Hepatocyte (in vitro differentiated cells): Measurements from ENCODE around the gene CLEC3B.

Experiments
- CTCF ChIP-seq: fragments of 200-600 bp; sonication (generic); IDR thresholded peaks from 2 replicates; pipeline ENCODE4 v1.5.1; 2016; ENCODE audit warnings: antibody characterized with exemption, mild to moderate bottlenecking; ENCODE audit not compliant: poor library complexity
- EZH2 ChIP-seq: fragments of 200-600 bp; sonication (generic); IDR thresholded peaks from 2 replicates; pipeline ENCODE4 v1.6.1; 2016; ENCODE audit warnings: antibody characterized with exemption, mild to moderate bottlenecking, borderline replicate concordance
- EZH2phosphoT487 ChIP-seq: fragments of 200-600 bp; sonication (generic); IDR thresholded peaks from one replicate; pipeline ENCODE4 v1.6.1; 2018; ENCODE audit warnings: antibody characterized with exemption, mild to moderate bottlenecking, low read depth, moderate library complexity; ENCODE audit not compliant: unreplicated experiment, severe bottlenecking

- TF ChIP-seq EZH2 (no peak), CTCF (no peak), EZH2phosphoT487 (no peak)
Observed at GRCh38 chr3:44981220-44981619, 44.9 kb upstream of the CLEC3B start.
